PFSK-1 (cell line): ENCODE measurements around the gene PCMT1.

Source experiments
- FOXP2 ChIP-seq: optimal IDR thresholded peaks from 2 replicates; pipeline ENCODE3; 2011; ENCODE audit warnings: borderline replicate concordance, control low read depth, inconsistent platforms; ENCODE audit not compliant: insufficient read depth; ENCODE audit errors: extremely low read length, extremely low read depth
- POLR2AphosphoS5 ChIP-seq: IDR thresholded peaks from 2 replicates; pipeline ENCODE4 v1.6.1; 2012; ENCODE audit warnings: low read depth, mild to moderate bottlenecking, control low read depth, low read length, moderate library complexity
- SIN3A ChIP-seq: IDR thresholded peaks from 2 replicates; pipeline ENCODE4 v1.6.1; 2012; ENCODE audit warnings: mild to moderate bottlenecking, low read length, moderate library complexity, borderline replicate concordance; ENCODE audit not compliant: insufficient read depth
- TAF1 ChIP-seq: IDR thresholded peaks from 2 replicates; pipeline ENCODE4 v1.6.1; 2012; ENCODE audit warnings: low read length, control low read depth, borderline replicate concordance; ENCODE audit not compliant: insufficient read depth
- TF ChIP-seq, protein P1 (sequence below), 2 experiments: IDR thresholded peaks; 2 replicates each; pipeline versions ENCODE4 v1.6.1 to v1.8.0; 2011 to 2012; ENCODE audit warnings: low read depth in 2 of 2, low read length in 2 of 2, control low read depth in 1 of 2, inconsistent platforms in 1 of 2, mild to moderate bottlenecking in 1 of 2, moderate library complexity in 1 of 2; ENCODE audit not compliant: insufficient read depth in 1 of 2

PCMT1 gene

DNA sequence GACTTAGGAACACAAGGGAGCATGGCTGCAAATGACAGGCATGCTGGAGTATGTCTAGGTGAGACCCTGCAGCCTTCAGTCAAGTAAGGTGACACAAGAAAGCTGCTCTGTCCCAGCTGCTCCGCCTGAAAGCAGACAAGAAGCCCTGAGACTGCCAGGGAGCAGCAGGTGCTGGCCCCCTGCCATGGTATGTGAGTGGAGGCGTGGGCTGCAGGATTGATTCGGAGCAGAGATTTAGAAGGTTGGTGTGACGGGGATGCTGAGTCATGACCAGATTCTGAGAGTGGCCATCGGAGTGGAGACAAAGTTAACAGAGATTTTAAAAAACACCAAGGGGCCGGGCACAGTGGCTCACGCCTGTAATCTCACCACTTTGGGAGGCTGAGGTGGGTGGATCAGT is 96.8 kb downstream of the PCMT1 start:
- TF ChIP-seq SIN3A = no peak
- TF ChIP-seq TAF1 = no peak
- TF ChIP-seq, protein P1, sequence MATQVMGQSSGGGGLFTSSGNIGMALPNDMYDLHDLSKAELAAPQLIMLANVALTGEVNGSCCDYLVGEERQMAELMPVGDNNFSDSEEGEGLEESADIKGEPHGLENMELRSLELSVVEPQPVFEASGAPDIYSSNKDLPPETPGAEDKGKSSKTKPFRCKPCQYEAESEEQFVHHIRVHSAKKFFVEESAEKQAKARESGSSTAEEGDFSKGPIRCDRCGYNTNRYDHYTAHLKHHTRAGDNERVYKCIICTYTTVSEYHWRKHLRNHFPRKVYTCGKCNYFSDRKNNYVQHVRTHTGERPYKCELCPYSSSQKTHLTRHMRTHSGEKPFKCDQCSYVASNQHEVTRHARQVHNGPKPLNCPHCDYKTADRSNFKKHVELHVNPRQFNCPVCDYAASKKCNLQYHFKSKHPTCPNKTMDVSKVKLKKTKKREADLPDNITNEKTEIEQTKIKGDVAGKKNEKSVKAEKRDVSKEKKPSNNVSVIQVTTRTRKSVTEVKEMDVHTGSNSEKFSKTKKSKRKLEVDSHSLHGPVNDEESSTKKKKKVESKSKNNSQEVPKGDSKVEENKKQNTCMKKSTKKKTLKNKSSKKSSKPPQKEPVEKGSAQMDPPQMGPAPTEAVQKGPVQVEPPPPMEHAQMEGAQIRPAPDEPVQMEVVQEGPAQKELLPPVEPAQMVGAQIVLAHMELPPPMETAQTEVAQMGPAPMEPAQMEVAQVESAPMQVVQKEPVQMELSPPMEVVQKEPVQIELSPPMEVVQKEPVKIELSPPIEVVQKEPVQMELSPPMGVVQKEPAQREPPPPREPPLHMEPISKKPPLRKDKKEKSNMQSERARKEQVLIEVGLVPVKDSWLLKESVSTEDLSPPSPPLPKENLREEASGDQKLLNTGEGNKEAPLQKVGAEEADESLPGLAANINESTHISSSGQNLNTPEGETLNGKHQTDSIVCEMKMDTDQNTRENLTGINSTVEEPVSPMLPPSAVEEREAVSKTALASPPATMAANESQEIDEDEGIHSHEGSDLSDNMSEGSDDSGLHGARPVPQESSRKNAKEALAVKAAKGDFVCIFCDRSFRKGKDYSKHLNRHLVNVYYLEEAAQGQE (IDR thresholded peaks at IDR 0.05; ENCODE audit: insufficient read depth in 1 of 2, low read depth in 2 of 2, low read length in 2 of 2) = no peak
- TF ChIP-seq POLR2AphosphoS5 = no peak
- no peak for TF ChIP-seq FOXP2

DNA sequence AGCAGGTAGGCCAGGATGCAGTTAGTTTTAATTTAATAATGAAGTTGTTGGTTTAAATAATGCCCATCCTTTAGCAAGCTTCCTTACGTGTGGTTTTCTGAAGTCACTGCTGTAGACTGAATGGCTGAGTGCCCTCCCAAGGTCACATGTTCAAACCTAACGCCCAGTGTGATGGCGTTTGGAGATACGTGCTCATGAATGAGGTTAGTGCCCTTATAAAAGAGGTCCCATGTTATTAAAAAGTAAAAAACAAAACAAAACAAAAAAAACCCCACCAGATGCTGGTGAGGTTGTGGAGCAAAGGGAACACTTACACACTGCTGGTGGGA is 98.4 kb downstream of the PCMT1 start:
- TF ChIP-seq POLR2AphosphoS5 (no peak), SIN3A (no peak), FOXP2 (no peak), TAF1 (no peak)
- TF ChIP-seq, protein P1 (IDR thresholded peaks at IDR 0.05; ENCODE audit: insufficient read depth in 1 of 2, low read depth in 2 of 2, low read length in 2 of 2) = no peak

DNA sequence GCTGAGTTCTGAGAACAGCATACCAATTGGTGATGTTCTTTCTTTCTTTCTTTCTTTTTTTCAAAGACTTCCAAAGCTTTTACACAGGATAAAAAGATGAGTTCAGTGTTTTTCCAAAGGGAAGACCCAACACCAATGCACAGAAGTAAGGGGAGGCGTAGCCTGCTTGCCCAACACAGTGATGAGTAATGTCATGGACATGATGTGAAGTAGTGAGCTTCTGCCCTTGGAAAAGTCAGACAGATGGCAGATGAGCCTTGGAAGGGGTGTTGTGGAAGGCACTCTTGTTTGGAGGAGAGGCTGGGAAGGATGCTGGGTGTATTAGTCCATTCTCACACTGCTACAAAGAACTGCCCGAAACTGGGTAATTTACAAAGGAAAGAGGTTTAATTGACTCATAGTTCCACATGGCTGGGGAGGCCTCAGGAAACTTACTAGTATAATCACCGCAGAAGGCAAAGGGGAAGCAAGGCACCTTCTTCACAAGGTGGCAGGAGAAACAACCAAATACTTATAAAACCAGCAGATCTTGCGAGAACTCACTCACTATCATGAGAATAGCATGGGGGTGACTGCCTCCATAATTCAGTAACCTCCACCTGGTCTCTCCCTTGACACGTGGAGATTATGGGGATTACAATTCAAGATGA is 102.0 kb downstream of the PCMT1 start:
- TF ChIP-seq POLR2AphosphoS5 = no peak
- TF ChIP-seq FOXP2 = no peak
- no peak for TF ChIP-seq TAF1
- TF ChIP-seq, protein P1 (IDR thresholded peaks at IDR 0.05; ENCODE audit: insufficient read depth in 1 of 2, low read depth in 2 of 2, low read length in 2 of 2) = no peak
- no peak for TF ChIP-seq SIN3A

DNA sequence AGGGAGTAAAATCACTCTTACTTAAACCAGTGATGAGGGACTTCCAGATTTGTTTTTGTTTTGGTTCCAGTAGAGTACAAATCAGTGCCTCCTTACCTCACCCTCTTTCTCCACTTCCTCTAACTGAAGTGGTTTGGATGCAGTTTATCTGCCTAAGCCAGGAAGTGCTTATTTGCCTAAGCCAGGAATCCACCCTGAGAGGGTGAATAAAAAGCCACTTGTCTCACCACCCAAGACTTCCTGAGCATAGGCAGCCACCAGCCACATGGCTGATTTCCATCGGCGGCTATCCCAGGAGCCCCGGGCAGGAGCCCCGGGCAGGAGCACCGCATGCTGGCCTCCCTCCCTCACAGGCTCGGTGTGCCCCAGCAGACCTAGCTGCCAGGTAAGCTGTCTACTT is 102.6 kb downstream of the PCMT1 start:
- TF ChIP-seq TAF1 (no peak), POLR2AphosphoS5 (peak; percentile 59; the same call in 1 of the 2 replicates), SIN3A (0 out of 2 replicates have a peak, but pooled peaks have one; percentile 78)

DNA sequence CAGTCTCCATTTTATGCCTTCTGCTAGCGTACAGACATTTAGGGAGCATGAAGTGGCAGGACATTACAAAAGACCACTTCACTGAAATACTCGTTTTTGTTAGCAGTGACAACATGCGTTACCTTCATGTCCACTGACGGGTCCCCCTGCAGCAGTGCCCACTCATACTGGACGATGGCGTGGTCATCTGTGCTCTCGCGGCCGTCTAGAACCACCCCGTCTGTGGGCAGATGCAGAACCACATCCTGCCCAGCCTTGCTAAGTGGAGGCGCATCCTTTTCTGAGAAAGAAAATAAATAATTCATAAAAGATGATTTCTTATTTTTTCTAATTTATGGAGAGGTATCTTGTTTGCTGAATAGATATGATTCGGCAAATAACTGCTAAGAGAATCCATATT is 103.3 kb downstream of the PCMT1 start:
- no peak for TF ChIP-seq POLR2AphosphoS5
- TF ChIP-seq, protein P1 (IDR thresholded peaks at IDR 0.05; ENCODE audit: insufficient read depth in 1 of 2, low read depth in 2 of 2, low read length in 2 of 2) = no peak
- no peak for TF ChIP-seq TAF1
- no peak for TF ChIP-seq SIN3A
- TF ChIP-seq FOXP2 = no peak

DNA sequence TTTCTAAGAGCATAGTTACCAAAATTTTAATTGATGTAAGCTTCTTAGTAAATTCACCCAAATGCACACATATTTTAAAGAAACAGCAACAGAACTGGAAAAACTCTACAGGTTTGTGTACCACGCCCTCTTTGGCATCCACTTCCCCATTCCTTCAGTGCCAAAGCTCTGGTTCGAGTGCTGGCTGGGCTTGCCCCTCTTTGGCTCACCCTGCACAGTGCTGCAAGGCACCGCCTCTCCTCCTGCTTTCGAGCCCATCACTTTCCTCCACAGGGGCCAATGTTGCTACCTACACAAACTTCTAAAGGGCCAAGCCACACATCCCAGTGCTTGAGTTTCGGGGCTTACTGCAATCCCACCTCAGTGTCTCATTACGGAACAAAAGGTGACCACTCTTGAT is 105.0 kb downstream of the PCMT1 start:
- no peak for TF ChIP-seq POLR2AphosphoS5
- TF ChIP-seq SIN3A = no peak
- TF ChIP-seq, protein P1 (IDR thresholded peaks at IDR 0.05; ENCODE audit: insufficient read depth in 1 of 2, low read depth in 2 of 2, low read length in 2 of 2) = no peak
- no peak for TF ChIP-seq FOXP2
- no peak for TF ChIP-seq TAF1
